Left renal cortex interstitium (tissue), 4 donors: ENCODE results near the gene APH1B. TPM values are rescaled to one million over a fixed set of nuclear protein-coding genes. Genes with fewer than 3 reads are reported as not detected.
"Not testable (repeated sequence)": the region's sequence is repeated elsewhere in the genome, so short reads cannot be mapped to it uniquely, and the experiment has no call there.

Experiments
- DNase-seq, 4 donors: peaks; one replicate each; pipeline ENCODE4 v3.0.0-alpha.2; 2013; ENCODE audit warnings: low read depth in 4 of 4, low spot score in 2 of 4, missing footprints in 1 of 4
- polyA plus RNA-seq, 4 donors: library from polyadenylated mRNA; unstranded; fragments of 120-200 nt; gene quantifications; one replicate each; pipeline ENCODE4 v1.2.1, GENCODE V29; 2013; ENCODE audit not compliant: insufficient read length in 4 of 4

APH1B gene
- polyA plus RNA-seq, 4 donors, result 16.9 to 19.1 (median 18.1) TPM

DNA sequence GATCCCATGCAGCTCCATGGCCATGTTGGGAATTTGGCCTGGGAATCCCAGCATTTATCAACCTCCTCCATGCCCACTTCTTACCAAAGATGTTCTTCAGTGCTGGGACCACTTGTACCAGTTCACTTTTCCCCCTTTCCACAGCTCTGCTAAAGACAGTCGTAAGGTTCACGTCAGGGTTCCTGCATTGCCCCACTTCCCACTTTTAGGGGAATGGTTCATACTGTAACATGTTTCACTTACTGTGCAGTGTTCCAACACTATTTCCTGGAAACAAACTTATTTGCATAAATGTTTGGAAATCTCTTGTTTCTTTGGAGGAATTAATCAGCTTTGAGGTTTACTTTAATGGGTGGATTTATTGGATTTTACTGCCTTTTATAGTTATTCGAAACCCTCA lies 17.0 kb downstream of the APH1B start:
- DNase-seq, result no peak

DNA sequence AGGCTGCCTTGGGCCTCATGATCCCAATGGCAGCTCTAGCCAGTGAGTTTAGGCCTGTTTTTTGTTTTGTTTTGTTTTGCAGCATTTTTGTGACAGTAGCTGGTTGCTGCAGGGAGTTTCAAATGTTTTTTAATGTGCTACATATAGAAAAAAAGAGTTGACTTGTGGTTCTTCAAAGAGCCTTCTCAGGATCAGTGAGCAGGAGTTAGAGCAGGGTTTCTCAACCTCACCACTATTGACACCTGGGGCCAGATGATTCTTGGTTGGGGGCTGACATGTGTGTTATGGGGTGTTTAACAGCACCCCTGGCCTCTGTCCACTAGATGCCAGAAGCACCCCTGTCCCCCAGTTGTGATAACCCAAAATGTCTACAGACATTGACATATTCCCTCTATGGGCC lies 17.9 kb downstream of the APH1B start:
- no peak for DNase-seq

DNA sequence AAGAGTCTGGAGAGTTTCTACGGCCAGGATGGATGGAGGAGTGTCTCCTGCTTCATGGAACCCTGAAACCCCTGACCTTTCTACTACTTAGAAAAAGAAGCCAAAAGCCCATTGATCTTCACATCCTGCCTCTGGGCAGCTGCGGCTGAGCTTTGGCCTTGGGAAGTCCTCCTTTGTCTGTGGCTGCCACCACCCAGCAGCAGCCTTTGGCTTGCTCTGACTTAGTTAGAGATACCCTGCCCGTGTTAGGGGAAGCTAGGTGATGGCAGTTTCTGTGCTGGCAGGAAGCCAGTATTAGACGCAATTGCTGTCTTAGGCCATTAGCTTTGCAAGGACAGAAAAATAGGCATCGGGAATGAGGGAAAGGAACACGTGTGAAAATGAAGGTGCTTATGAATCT lies 18.8 kb downstream of the APH1B start:
- no peak for DNase-seq

DNA sequence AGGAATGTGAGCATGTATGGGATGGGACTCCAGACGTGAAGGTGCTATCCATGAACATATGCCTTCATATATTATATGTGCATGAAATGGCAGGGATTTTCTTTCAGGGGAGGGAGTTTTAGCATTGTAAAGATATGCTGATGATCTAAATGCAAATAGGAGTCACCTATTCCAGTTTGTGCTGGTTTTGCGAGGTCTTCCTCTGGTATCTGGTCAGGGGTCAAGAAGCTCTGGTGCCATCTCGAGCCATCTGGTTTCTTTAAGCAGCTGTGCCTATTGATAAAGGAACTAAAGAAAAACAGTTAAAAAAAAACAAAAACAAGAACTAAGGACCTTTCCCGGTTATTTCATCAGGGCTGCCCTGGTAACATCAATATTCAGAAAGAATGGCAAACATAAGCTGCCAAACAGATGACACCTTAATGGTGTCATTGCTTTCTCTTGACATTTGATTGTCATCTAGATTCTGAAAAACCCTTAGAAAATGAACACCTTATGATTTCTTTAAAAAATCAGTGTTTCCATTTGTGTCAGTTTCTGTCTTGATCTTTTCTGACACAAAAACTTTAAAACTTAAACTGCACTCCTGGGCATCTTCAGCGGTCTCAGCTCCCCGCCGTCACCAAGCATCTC lies 22.7 kb downstream of the APH1B start:
- DNase-seq, result no peak

DNA sequence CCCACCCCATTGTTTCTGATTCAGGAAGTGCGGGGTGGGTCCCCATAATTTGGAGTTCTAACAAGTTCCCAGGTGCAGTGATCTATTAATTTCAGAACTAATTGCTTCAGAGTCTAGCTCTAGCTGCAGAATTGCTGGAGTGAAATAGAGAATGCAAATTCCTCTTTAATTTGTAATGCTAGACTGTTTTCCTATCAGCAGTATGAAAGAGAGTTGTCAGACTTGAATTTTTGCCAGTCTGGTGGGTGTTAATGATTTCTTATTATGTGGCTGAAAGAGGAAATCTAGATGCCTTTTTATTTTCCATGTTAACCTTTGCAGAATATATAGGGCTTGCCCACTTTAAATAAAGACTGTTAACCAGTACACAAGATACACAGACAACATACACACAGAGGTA lies 23.7 kb downstream of the APH1B start:
- no peak for DNase-seq

DNA sequence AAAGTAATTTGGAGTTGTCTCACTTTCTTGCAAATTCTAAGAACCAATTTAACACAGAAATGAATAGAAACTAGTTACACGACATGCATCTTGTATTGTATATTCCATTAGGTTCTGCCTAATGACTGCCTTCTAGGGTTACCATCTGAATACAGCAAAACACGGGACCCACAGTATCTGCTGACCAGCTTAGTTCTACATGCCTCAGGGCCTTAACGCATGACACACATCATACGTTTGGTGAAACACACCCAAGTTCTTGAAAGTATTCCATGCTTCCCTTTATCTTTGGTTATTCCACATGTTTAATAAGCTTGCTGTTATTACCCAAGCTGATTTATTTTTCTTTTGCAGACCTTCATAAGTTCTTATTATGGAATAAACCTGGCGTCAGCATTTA lies 27.9 kb downstream of the APH1B start:
- no peak for DNase-seq

DNA sequence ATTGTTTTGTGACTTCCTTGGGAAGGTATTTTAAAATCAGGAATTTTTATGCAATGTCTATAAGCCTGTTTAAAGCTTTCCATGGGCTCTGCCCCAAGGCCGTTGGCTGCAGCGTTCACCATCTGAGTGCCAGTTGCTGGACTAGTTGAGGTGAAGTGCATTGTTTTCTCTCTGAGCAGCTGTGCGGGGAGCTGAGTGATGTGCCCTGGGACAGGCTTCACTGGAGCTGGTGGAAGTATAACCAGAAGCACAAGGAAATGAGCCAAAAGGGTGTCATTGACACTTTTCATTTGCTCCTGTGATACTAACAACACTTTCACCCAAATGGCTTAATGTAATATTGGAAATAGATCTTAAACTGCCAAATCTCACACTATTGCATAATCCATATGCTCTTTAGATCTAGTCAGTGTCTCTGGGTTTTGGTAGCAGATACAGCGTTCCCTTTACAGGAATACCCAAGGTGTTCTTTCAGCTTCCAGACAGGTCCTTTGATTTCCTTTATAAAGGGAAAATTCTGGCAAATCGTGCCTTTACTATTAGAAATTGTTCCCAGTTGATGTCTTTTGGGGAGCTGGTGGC lies 29.2 kb downstream of the APH1B start:
- no peak for DNase-seq

DNA sequence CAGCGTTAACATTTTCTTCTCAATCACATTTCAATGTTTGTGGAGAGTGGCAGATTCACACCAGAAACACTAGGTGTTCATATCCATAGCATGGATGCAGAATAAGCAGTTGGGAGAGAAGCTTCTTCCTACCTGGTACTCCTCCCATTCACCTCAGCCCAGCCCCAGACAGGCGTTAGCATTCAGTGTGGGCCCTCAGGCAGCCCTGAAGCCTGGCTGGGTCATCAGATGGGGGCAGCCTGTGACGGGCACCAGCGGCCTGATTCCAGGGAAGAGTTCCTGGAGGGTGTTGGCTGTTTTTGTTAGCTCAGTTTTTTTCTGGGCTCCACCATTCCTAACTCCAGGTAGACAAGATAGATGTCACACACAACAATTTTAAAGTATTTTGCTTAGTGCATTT lies 31.1 kb downstream of the APH1B start:
- no peak for DNase-seq

DNA sequence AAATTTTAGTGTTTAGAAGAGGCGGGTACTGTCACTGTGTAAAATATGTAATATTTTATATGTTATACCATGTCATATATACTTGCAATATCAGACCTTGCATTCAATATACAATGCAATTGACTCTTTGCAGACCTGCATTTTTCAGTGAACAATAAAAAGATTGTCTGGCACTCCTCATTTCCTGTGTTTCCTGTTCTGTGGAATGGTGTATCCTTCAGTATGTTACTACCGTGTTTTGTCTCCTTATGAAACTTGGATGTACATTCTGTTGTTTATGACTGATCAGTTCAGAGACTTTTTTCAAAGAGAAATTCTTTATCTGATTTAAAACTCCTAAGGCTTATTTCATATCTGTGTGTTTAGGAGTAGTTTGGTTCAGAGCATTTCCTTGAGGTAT lies 31.5 kb downstream of the APH1B start:
- no peak for DNase-seq

DNA sequence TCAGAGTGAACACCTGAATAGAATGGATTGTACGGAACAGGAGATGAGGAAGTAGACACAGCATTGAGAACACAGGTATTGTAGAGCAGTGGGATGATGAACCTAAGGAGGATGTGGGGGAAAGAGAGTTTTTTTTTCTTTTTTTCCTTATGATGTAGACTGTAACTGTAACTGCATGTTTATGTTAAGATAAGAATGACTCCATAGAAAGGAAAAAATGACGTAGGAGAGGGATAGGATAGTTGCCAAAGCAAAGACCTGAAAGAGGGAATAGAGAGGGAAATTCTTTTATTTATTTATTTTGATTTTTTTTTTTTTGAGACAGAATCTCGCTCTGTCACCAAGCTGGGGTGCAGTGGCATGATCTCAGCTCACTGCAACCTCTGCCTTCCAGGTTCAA lies 33.2 kb downstream of the APH1B start:
- DNase-seq, result no peak

DNA sequence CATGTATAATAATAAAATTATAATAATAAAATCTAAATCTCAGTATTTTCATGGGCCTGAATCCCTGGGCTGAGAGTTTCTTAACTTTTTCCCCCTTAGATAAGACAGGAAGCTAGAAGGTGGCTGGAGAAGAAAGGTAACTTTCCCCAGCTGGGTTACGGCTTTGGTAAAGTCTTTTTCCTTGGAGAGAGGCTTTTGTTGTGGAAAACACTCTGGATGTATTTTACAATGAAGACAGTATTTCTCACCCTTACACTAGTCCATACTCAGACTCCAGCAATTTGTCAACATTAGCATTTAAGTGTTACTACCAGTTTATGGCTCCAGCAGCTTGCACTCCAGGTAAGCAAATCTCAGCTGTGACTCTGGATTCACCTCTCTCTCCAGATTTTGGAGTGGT lies 34.9 kb downstream of the APH1B start:
- no peak for DNase-seq

DNA sequence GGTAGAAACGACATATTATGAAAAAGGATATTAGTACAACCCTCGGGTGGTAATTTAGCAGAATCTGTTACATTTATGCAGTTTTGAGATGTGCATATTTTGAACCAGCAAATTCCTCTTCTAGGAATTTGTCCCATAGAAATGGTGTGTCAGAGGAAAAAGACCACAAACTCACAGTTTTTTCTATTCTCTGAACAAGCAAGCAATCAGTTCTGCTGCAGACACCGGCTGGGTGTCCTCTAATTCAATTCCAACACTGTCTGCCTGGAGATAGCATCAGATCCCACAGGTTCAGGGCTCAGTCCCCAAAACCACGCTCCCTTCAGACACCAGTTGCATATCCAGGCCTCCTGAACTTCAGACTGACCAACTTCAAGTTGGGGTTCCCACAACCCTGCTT lies 36.4 kb downstream of the APH1B start:
- no peak for DNase-seq

DNA sequence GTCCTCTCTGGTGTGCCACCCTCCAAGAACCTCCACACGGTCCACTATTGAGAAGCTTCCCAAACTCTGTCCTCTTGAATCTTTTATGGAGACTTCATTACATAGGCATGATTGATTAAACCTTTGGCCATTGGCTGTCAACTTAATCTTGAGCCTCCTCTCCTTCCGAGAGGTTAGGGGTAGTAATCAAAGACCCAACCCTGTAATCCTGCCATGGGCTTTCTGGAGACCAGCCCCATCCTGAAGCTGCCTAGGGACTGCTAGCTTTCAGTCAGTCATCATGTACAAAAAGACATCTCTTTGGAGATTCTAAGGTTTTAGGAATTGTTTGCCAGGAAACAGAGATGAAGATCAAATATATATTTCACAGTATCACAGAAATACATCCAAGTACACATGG lies 37.0 kb downstream of the APH1B start:
- DNase-seq, result no peak

DNA sequence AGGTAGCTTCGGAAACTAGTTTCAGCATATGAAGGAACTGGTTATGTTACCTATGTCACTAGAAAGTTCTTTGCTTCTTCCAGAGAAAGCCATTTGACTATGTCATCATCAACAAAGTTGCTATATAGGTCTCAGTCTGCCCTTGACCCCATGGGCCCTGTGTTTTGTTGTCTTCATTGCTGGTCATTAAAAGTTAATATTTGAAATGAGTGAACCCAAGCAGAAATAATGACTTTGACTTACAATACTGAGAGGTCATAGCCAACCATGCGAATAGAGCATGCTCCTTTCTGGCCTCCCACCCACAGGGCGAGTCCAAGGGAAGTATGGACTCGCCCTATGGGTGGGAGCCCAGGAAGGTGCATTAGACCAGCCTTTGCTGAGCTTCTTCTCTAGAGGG lies 40.9 kb downstream of the APH1B start:
- DNase-seq, result no peak

DNA sequence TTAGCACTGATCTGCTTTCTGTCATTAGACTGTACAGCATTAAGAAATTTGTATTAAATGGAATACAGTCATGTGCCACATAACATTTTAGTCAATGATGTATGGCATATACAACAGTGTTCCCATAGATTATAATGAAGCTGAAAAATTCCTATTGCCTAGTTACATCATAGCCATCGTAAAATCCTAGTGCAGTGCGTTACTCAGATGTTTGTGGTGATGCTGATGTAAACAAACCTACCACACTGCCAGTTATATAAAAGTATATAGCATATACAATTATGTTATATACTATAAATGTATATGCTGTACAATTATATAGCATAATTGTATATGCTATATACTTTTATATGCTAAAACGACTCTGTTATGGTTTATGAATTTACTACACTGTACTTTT lies 41.7 kb downstream of the APH1B start:
- no peak for DNase-seq

DNA sequence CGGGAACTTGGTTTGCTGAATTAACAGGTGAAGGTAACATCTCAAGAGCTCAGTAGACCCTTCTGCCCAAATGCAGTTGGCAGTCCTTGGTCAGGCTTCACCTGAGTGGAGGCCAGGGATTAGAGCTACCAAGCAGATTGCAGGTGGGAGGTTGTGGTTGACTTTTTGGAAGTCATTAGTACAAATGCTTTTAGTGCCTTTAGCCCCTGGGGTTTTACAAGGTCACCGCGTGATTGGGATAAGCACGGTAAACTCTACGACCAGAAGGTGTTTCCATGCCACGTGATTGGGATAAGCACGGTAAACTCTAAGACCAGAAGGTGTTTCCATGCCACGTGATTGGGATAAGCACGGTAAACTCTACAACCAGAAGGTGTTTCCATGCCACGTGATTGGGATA lies 43.0 kb downstream of the APH1B start:
- not testable (repeated sequence) for DNase-seq

DNA sequence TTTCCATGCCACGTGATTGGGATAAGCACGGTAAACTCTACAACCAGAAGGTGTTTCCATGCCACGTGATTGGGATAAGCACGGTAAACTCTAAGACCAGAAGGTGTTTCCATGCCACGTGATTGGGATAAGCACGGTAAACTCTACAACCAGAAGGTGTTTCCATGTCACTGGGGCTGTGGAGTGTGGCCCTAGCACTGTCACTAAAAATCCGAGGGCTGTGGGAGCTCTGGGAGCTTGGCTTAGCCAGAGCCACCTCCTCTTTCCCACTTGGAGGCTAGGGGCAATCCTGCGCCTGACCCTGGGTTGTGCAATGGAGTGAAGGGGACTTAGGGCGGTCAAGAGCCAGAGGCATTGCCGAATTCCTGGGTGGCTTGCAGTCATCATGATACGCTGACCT lies 43.6 kb downstream of the APH1B start:
- not testable (repeated sequence) for DNase-seq

DNA sequence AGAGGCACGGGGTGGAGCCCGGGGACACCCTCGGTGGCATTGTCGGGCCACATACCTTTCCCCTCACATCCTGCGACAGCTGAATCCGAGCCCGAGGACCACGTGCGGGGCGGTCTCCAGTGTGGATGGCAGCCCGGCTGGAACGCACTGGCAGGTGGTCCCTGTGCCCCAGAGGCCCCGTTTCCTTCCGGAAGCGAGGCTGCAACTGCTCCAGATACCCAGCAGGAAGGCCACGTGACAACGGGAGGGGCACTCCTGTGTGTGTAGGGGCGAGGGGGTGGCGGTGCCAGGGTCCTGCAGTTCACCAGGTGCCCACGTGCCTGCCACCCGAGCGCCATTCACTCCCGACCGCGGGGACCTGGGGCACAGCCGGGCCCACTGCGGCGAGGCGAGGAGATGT lies 44.1 kb downstream of the APH1B start:
- DNase-seq, result no peak

DNA sequence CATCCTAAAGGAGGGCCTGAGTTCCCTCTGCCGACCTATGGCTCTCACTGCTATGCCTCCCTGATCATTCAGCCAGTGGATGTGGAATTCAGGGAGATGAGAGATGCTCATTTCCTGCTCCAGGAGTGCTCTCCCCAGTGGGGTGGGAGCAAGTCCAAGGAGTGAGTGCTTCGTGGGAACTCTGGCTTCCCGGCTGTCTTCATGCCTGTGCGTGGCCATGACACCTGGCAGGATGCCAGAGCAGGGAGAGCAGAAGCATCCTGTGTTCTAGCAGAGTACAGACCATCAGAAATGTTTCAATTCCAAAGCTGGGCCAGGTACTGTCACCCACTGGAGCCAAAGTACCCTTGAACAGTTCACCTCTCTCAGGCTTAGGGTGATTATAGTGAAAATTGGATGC lies 45.1 kb downstream of the APH1B start:
- DNase-seq, result no peak

DNA sequence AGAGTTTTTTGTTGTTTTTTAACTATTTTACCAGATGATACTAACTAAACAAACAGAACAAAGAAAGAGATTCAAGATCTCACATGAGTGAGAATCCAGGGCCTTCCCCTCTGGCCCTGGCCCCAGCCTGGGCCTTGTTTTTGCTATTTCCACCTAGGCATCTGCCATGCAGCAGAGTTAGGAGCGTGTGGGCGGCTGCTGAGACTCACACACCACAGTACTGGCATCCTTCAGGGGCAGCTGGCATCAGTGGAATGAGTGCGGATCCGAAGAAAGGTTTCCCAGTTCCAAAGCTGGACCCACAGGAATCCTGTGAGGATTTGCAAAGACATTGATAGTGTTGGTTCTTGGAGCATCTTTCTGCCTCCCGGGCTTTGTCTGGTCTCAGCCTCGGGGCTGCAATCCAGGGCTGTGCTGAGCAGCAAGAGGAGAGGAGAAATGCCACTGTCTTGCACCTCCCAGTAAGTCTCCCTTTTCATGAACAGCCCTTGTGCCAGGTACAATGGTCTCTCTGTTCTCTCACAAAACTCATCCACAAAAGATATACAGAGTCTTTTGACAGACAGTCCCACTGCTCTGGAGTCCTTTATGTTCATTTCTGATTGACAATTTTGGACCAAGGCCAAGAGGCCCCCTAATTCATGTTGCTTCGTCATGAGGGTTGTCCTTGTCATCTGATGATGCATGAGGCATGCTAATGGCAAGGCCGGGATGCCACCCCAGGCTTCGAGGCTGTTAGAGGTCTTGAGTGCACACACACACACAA lies 46.6 kb downstream of the APH1B start:
- no peak for DNase-seq

DNA sequence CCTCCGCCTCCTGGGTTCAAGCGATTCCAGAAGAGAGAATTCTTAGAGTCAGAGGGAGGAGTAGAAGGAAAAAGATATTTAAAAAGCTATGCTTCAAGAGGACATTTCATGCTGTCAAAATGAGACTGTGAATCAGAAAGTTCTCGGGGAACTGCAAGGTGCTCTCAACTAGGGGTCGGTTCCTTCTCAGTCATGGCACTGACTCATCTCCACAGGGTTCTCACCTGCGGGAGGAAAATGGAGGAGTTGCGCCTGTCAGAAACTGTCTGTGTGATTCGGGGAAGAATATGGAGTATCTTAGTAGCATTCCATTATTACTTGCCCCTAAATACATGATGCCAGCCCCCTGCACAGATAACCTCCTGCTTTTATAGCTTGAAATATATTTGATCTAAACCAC lies 47.4 kb downstream of the APH1B start:
- DNase-seq, result no peak
